A673 (cell line): ENCODE data around the gene CLDN11.

Experiments used
- EZH2 ChIP-seq: fragments of 200-600 bp; sonication (generic); IDR thresholded peaks from 2 replicates; pipeline ENCODE4 v1.6.1; 2017; ENCODE audit warnings: borderline replicate concordance, low read depth, mild to moderate bottlenecking, mixed read lengths, antibody characterized with exemption, low read length; ENCODE audit not compliant: poor library complexity, severe bottlenecking
- TF ChIP-seq, protein P1 (sequence below): fragments of 300-800, 200-600 bp; sonication (generic); conservative IDR thresholded peaks from 2 replicates; pipeline ENCODE4 v1.5.1; 2017; ENCODE audit warnings: low read depth, mild to moderate bottlenecking, antibody characterized with exemption, low read length, moderate library complexity, mixed read lengths

DNA sequence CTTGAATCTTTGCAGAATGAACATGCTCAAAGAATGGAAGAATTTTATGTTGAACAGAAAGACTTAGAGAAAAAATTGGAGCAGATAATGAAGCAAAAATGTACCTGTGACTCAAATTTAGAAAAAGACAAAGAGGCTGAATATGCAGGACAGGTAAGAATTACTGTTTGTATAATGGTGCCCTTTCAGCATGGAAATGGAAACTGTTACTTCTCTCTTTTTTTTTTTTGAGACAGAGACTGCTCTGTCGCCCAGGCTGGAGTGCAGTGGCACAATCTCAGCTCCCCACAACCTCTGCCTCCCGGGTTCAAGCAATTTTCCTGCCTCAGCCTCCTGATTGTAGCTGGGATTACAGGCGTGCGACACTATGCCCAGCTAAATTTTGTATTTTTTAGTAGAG lies 27.6 kb upstream of the CLDN11 start:
- TF ChIP-seq, protein P1, sequence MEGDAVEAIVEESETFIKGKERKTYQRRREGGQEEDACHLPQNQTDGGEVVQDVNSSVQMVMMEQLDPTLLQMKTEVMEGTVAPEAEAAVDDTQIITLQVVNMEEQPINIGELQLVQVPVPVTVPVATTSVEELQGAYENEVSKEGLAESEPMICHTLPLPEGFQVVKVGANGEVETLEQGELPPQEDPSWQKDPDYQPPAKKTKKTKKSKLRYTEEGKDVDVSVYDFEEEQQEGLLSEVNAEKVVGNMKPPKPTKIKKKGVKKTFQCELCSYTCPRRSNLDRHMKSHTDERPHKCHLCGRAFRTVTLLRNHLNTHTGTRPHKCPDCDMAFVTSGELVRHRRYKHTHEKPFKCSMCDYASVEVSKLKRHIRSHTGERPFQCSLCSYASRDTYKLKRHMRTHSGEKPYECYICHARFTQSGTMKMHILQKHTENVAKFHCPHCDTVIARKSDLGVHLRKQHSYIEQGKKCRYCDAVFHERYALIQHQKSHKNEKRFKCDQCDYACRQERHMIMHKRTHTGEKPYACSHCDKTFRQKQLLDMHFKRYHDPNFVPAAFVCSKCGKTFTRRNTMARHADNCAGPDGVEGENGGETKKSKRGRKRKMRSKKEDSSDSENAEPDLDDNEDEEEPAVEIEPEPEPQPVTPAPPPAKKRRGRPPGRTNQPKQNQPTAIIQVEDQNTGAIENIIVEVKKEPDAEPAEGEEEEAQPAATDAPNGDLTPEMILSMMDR: no peak
- TF ChIP-seq EZH2: no peak
